NT2/D1 (cell line): ENCODE measurements around the gene TBC1D5.

Experiments used
- SUZ12 ChIP-seq: IDR thresholded peaks from 2 replicates; pipeline ENCODE4 v1.6.1; 2011; ENCODE audit not compliant: insufficient read length, insufficient read depth; ENCODE audit errors: extremely low read depth
- YY1 ChIP-seq: IDR thresholded peaks from 2 replicates; pipeline ENCODE4 v1.6.1; 2011; ENCODE audit not compliant: insufficient read length, insufficient read depth
- ZNF274 ChIP-seq: IDR thresholded peaks from 2 replicates; pipeline ENCODE4 v1.6.1; 2011; ENCODE audit warnings: mild to moderate bottlenecking, low read depth, low read length

DNA sequence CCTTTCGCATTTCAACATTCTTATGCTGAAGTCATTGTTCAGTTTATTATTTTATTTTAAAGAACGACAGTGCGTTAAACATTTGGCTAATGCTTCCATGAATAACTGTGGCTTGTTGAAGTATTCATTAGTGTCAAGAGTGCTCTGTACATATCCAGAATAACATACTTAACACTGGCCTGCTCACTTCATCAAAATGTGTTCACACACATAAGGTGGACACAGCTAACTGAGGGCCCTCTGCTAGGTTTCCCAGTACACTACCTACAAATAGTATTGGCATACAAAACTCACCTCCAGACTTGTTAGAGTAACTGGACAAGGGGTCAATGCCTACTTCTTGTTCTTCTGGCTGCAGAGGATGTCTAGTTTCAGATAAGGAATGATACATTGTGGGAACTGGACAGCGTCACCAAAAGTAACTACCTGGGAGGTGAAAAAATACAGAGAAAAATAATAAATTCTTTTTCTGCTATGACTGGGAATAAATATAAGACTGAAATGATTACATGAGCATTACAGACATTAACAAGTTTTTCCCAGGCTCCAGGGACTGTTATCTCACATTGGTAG lies 234.2 kb downstream of the TBC1D5 start:
- TF ChIP-seq ZNF274 = no peak
- no peak for TF ChIP-seq SUZ12
- TF ChIP-seq YY1 = no peak
